Epithelial cell of proximal tubule (primary cell): ENCODE data around the gene MLXIPL. TPM values are rescaled to one million over a fixed set of nuclear protein-coding genes. Genes with fewer than 3 reads are reported as not detected.

Source experiments
- DNase-seq: peaks from one replicate; pipeline ENCODE4 v3.0.0-alpha.2; 2011; ENCODE audit warnings: low read depth
- H3K4me3 ChIP-seq: 2 replicates; pipeline ENCODE4 v1.5.1; 2011; ENCODE audit warnings: low read depth, mild to moderate bottlenecking, low read length
- CTCF ChIP-seq: conservative IDR thresholded peaks from 2 replicates; pipeline ENCODE4 v1.5.1; 2012; ENCODE audit warnings: low read depth, mild to moderate bottlenecking, low read length
- total RNA-seq: library from RNA; depleted of rRNA; stranded (reverse); fragments of >200 nt; gene quantifications from 2 replicates; pipeline ENCODE4 v1.2.3, GENCODE V29; 2015

The MLXIPL gene
- not detected in 2 replicates for total RNA-seq

GRCh38 chr7:73623798-73624668, at the start of gene MLXIPL:
MLXIPL (minus strand) TSS chr7:73624522; CDS start chr7:73624492, 30 bp downstream.
- no peak for DNase-seq
- no peak for TF ChIP-seq CTCF
- peak within 1 kb of the TSS; percentile 56 for H3K4me3 ChIP-seq

GRCh38 chr7:73671857-73672445, 47.6 kb upstream of the MLXIPL start:
- TF ChIP-seq CTCF: no peak

GRCh38 chr7:73671322-73671661, 47.0 kb upstream of the MLXIPL start:
- no peak for TF ChIP-seq CTCF
- DNase-seq: no peak
- H3K4me3 ChIP-seq: no peak overlapping the region

More at GRCh38 chr7:73671857-73672445, 47.6 kb upstream of the MLXIPL start:
- no peak overlapping the region for H3K4me3 ChIP-seq
- no peak for DNase-seq

- no peak for DNase-seq
- no peak for TF ChIP-seq CTCF
- no peak overlapping the region for H3K4me3 ChIP-seq
Measured at GRCh38 chr7:73669858-73670385, 45.6 kb upstream of the MLXIPL start.

GRCh38 chr7:73669288-73669701, 45.0 kb upstream of the MLXIPL start:
- no peak for DNase-seq
- peak overlapping the region; percentile 77 for H3K4me3 ChIP-seq
- no peak for TF ChIP-seq CTCF

GRCh38 chr7:73668886-73669230, 44.5 kb upstream of the MLXIPL start:
- no peak for TF ChIP-seq CTCF
- H3K4me3 ChIP-seq: peak overlapping the region; percentile 77
- DNase-seq: no peak
